T-cell (primary cell): ENCODE measurements around the gene POLR3B. TPM values are rescaled to one million over a fixed set of nuclear protein-coding genes. Genes with fewer than 3 reads are reported as not detected.
"Not testable (repeated sequence)": the region's sequence is repeated elsewhere in the genome, so short reads cannot be mapped to it uniquely, and the experiment has no call there.

Experiments used
- ATAC-seq, 4 experiments: fragments of 200-7000 bp in 3 of 4; fragments of 150-1000 bp in 1 of 4; cut with Tn5 transposase; replicated peaks in 1 of 4; 1 replicate in 3 of 4; 2 replicates in 1 of 4; pipeline ENCODE4 v1.10.0; 2021; ENCODE audit warnings: moderate library complexity in 3 of 4, mild to moderate bottlenecking in 2 of 4, moderate number of reproducible peaks in 1 of 4
- CTCF ChIA-PET, 2 donors: fragments of 300-600 bp; sonication (Branson Sonifier 250); formaldehyde crosslinking; loops; one replicate each; lab custom pipeline; 2022; ENCODE audit warnings: antibody characterized with exemption in 2 of 2; lab: Charles Lee
- POLR2A ChIA-PET, 2 donors: fragments of 300-600 bp; sonication (Branson Sonifier 250); formaldehyde crosslinking; loops; one replicate each; lab custom pipeline; 2022; ENCODE audit warnings: antibody characterized with exemption in 2 of 2; lab: Charles Lee
- DNase-seq, 35 experiments: peaks; one replicate each; pipeline versions ENCODE4 v3.0.0 to v3.0.0-alpha.2; 2013 to 2023
- H3K27ac ChIP-seq: one replicate; pipeline ENCODE4 v1.5.1; 2013; ENCODE audit warnings: low read length
- H3K27me3 ChIP-seq, 2 experiments: replicated peaks in 1 of 2; 1 replicate in 1 of 2; 2 replicates in 1 of 2; pipeline versions ENCODE4 v1.6.1 to v1.7.0; 2013; ENCODE audit warnings: low read length in 1 of 2, mixed read lengths in 1 of 2; ENCODE audit not compliant: control insufficient read depth in 2 of 2, insufficient read depth in 2 of 2; ENCODE audit errors: extremely low read depth in 1 of 2
- H3K36me3 ChIP-seq, 2 donors: 1 replicate in 1 of 2; 2 replicates in 1 of 2; pipeline versions ENCODE4 v1.6.1 to v1.7.0; 2013; ENCODE audit warnings: low read length in 1 of 2; ENCODE audit not compliant: control insufficient read depth in 2 of 2, insufficient read depth in 1 of 2; ENCODE audit errors: extremely low read depth in 1 of 2
- H3K4me1 ChIP-seq, 2 experiments: 1 replicate in 1 of 2; 2 replicates in 1 of 2; pipeline versions ENCODE4 v1.6.1 to v1.7.0; 2013; ENCODE audit warnings: low read length in 2 of 2, mixed read lengths in 1 of 2; ENCODE audit not compliant: insufficient read depth in 2 of 2, control insufficient read depth in 1 of 2; ENCODE audit errors: extremely low read depth in 1 of 2
- H3K4me3 ChIP-seq, 2 donors: 1 replicate in 1 of 2; 2 replicates in 1 of 2; pipeline versions ENCODE4 v1.5.1 to v1.7.0; 2013; ENCODE audit warnings: mild to moderate bottlenecking in 2 of 2, low read length in 1 of 2, moderate library complexity in 1 of 2; ENCODE audit not compliant: control insufficient read depth in 1 of 2; ENCODE audit errors: extremely low read depth in 1 of 2
- H3K9me3 ChIP-seq: 2 replicates; pipeline ENCODE4 v1.7.0; 2013
- H3K27ac Mint-ChIP-seq, 2 donors: one replicate each; pipeline ENCODE4 v1.8.0; 2020 to 2021; ENCODE audit warnings: mild to moderate bottlenecking in 2 of 2, mixed read lengths in 2 of 2
- H3K27me3 Mint-ChIP-seq, 2 donors: one replicate each; pipeline ENCODE4 v1.8.0; 2021 to 2022; ENCODE audit warnings: mixed read lengths in 2 of 2
- H3K36me3 Mint-ChIP-seq: one replicate; pipeline ENCODE4 v1.8.0; 2021; ENCODE audit warnings: mixed read lengths
- H3K4me1 Mint-ChIP-seq, 3 donors: one replicate each; pipeline ENCODE4 v1.8.0; 2020 to 2022; ENCODE audit warnings: mixed read lengths in 3 of 3, mild to moderate bottlenecking in 1 of 3
- H3K4me3 Mint-ChIP-seq, 3 donors: one replicate each; pipeline ENCODE4 v1.8.0; 2020 to 2022; ENCODE audit warnings: mild to moderate bottlenecking in 3 of 3, mixed read lengths in 3 of 3, moderate library complexity in 3 of 3
- H3K9me3 Mint-ChIP-seq, 3 donors: one replicate each; pipeline ENCODE4 v1.8.0; 2020 to 2022; ENCODE audit warnings: mixed read lengths in 3 of 3
- WGBS: methylation state at CpG from one replicate; pipeline ENCODE4 v1.1.5; 2013; ENCODE audit warnings: missing lambda C conversion rate; ENCODE audit not compliant: insufficient coverage; 5-methylcytosine and 5-hydroxymethylcytosine counted together
- total RNA-seq, 35 experiments: library from RNA in 6 of 35; stranded (reverse) in 6 of 35; fragments of 120-200 nt in 1 of 35; gene quantifications; one replicate each; pipeline versions ENCODE4 v1.2.1 to v1.2.4 and lab custom pipeline; 2013 to 2026

The POLR3B gene
- total RNA-seq, 5 donors from 2014 or later (not counting 1 experiment from before 2014, with no cell fraction given) = 6.3 to 8.4 (median 7.0) TPM

DNA sequence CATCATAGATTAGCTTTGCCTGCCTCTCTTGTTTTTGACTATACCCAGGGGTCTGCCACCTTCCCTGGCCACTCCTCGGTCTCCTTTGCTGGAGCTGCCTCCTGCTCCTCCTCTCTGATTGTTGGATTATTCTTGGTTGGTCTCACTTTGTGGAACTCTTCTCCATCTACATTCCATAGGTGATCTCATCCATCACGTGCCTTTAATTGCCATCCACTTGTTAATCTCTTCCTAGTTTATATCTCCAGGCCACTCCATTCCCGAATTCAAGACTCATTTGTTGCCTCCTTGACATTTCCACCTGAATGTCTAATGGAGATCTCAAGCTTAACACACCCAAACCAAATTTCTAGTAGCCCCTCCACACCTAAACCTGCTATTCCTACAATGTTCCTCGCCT is 5.4 kb downstream of the POLR3B start:
- DNase-seq (no peak), ATAC-seq (no peak)
- WGBS = 96% methylated on average over 2 of the region's 4 CpGs
- H3K27ac Mint-ChIP-seq = no peak overlapping the region
- no peaks in the 10 kb centered on the region for H3K27me3 Mint-ChIP-seq
- H3K27ac ChIP-seq = no peak overlapping the region
- H3K27me3 ChIP-seq = no peaks in the 10 kb centered on the region
- H3K4me1 ChIP-seq = peaks cover 5 to 9% of the 10 kb centered on the region in 2 experiments
- no peak overlapping the region for H3K4me3 Mint-ChIP-seq
- H3K36me3 ChIP-seq = peaks cover 0 to 12% of the 10 kb centered on the region in 2 donors
- CTCF ChIA-PET = no interaction called here
- H3K4me1 Mint-ChIP-seq = peaks cover 9 to 10% (median 9%) of the 10 kb centered on the region in 3 donors
- POLR2A ChIA-PET = interaction anchor here (0.5 to 1.1 kb wide), 2 partner anchors 15 to 749 kb away, joined by 3 to 4 read pairs; no protein-coding TSS in a partner anchor
- H3K36me3 Mint-ChIP-seq = peaks cover 9% of the 10 kb centered on the region
- no peaks in the 10 kb centered on the region for H3K9me3 ChIP-seq
- no peaks in the 10 kb centered on the region for H3K9me3 Mint-ChIP-seq
- no peak overlapping the region for H3K4me3 ChIP-seq

GRCh38 chr12:106364261-106364660 is 6.7 kb downstream of the POLR3B start:
- no peak overlapping the region for H3K4me3 Mint-ChIP-seq
- Histone ChIP-seq H3K4me3 (no peak overlapping the region), H3K27ac (no peak overlapping the region), H3K36me3 (peaks cover 0 to 15% of the 10 kb centered on the region in 2 donors), H3K27me3 (no peaks in the 10 kb centered on the region), H3K9me3 (no peaks in the 10 kb centered on the region), H3K4me1 (no peaks in the 10 kb centered on the region)
- H3K9me3 Mint-ChIP-seq = no peaks in the 10 kb centered on the region
- peaks cover 15% of the 10 kb centered on the region for H3K36me3 Mint-ChIP-seq
- ATAC-seq (no peak), DNase-seq (no peak)
- H3K4me1 Mint-ChIP-seq = no peaks in the 10 kb centered on the region
- no peak overlapping the region for H3K27ac Mint-ChIP-seq
- no peaks in the 10 kb centered on the region for H3K27me3 Mint-ChIP-seq
- POLR2A ChIA-PET = interaction anchor here in 1 of 2 donors (0.6 kb wide), 1 partner anchor 592 kb away, joined by 3 read pairs; the partner anchor contains the start of gene TMEM263
- CTCF ChIA-PET = interaction anchor here in 1 of 2 donors (0.6 kb wide), 1 partner anchor 736 kb away, joined by 4 read pairs; no protein-coding TSS in a partner anchor
- 92% methylated on average over 3 of the region's 4 CpGs for WGBS

DNA sequence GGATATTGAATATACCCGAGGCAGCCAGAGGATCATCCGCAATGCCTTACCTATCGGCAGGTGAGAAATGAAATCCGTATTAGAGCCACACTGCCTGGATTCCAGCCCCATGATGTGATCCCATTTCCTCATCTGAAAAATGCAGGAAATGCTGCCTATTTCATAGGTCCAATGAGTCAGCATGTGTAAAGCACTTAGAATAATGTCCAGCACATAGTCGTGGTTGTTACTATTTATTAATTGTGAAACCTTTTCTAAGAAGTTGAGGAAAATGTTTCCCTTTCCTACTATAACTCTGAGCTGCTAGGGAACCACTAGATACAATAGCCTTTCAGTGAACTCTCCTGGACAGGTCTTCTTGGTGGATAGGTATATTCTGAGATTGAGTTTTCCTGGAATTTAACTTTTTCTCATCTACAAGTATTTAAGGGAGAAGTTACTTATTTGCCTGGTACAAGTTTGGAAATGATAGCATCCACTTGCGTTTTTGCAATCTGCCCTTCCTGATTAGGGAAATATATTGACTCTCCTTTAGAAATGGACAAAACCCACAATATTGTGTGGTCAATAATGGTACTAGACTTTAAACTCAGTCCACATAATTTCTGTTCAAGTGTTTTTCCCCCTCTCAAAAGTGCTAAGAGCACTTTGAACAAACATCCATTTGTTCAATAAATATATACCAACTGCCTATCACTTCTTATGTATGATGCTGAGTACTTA is 12.2 kb downstream of the POLR3B start:
- H3K9me3 Mint-ChIP-seq = peaks cover 0 to 5% (median 2%) of the 10 kb centered on the region in 3 donors
- H3K9me3 ChIP-seq = no peaks in the 10 kb centered on the region
- no peak overlapping the region for H3K4me3 Mint-ChIP-seq
- POLR2A ChIA-PET = no interaction called here
- no peaks in the 10 kb centered on the region for H3K27me3 ChIP-seq
- ATAC-seq (no peak), DNase-seq (no peak)
- H3K4me3 ChIP-seq = no peak overlapping the region
- peaks cover 0 to 19% of the 10 kb centered on the region in 2 donors for H3K36me3 ChIP-seq
- H3K27ac ChIP-seq = no peak overlapping the region
- H3K36me3 Mint-ChIP-seq = peaks cover 44% of the 10 kb centered on the region
- H3K27ac Mint-ChIP-seq = no peak overlapping the region
- no peaks in the 10 kb centered on the region for H3K4me1 Mint-ChIP-seq
- 100% methylated on average over 3 of the region's 6 CpGs for WGBS
- CTCF ChIA-PET = no interaction called here
- H3K27me3 Mint-ChIP-seq = no peaks in the 10 kb centered on the region
- H3K4me1 ChIP-seq = no peaks in the 10 kb centered on the region

DNA sequence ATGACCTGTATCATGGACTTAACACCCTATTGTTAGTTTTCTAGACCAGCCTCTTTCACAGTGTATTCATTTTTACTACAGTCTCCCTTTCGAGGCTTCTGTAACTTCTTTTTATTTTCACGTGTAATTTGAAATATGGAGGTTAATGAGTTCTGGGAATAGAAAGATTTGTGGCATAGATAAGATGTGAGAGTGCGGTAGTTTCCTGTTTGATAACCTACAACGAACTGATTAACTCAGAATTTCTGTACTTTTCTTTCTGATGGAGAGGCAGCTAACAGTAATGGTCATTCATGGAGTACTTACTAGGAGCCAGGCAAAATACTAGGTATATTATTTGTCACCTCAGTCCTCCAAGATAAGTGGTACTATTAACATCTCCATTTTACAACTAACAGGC is 21.2 kb downstream of the POLR3B start:
- POLR2A ChIA-PET = interaction anchor here in 1 of 2 donors (0.7 to 1.0 kb wide), 2 partner anchors 125 to 465 kb away, joined by 3 read pairs; no protein-coding TSS in a partner anchor
- H3K4me1 ChIP-seq = peaks cover 0 to 2% of the 10 kb centered on the region in 2 experiments
- no CpG with 5 or more reads among the region's 4 CpGs for WGBS
- H3K4me1 Mint-ChIP-seq = peaks cover 10 to 17% (median 14%) of the 10 kb centered on the region in 3 donors
- ATAC-seq (no peak), DNase-seq (no peak)
- H3K9me3 ChIP-seq = no peaks in the 10 kb centered on the region
- no peaks in the 10 kb centered on the region for H3K27me3 ChIP-seq
- H3K27me3 Mint-ChIP-seq = no peaks in the 10 kb centered on the region
- peaks cover 0 to 7% (median 2%) of the 10 kb centered on the region in 3 donors for H3K9me3 Mint-ChIP-seq
- H3K36me3 Mint-ChIP-seq = peaks cover 65% of the 10 kb centered on the region
- peak overlapping the region; percentile 2 to 60 for H3K27ac Mint-ChIP-seq
- no peak overlapping the region for H3K4me3 ChIP-seq
- CTCF ChIA-PET = interaction anchor here (0.6 to 1.9 kb wide), 6 partner anchors 9 to 726 kb away, joined by 3 to 11 read pairs (median 3); partner anchors contain the start of gene POLR3B (in 1 of the 2)
- H3K4me3 Mint-ChIP-seq = peak overlapping the region in 1 of 3 donors; percentile 15
- H3K36me3 ChIP-seq = peaks cover 3 to 24% of the 10 kb centered on the region in 2 donors
- no peak overlapping the region for H3K27ac ChIP-seq

DNA sequence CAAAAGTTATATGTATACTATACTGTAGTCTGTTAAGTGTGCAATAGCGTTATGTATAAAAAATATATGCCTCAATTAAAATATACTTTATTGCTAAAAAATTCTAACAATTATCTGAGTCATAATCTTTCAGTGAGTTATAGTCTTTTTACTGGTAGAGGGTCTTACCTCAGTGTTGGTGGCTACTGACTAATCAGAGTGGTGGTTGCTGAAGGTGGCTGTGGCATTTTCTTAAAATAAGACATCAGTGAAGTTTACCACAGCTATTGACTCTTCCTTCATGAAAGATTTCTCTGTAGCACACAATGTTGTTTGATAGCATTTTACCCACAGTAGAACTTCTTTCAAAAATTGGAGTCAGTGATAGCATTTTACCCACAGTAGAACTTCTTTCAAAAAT is 23.4 kb downstream of the POLR3B start:
- no peaks in the 10 kb centered on the region for H3K27me3 ChIP-seq
- peaks cover 3 to 20% of the 10 kb centered on the region in 2 donors for H3K36me3 ChIP-seq
- H3K9me3 ChIP-seq = no peaks in the 10 kb centered on the region
- no peak overlapping the region for H3K4me3 ChIP-seq
- Mint-ChIP-seq H3K4me3 (no peak overlapping the region), H3K27ac (no peak overlapping the region), H3K9me3 (peaks cover 0 to 7% (median 0%) of the 10 kb centered on the region in 3 donors), H3K4me1 (peaks cover 10 to 17% (median 14%) of the 10 kb centered on the region in 3 donors), H3K36me3 (peaks cover 50% of the 10 kb centered on the region), H3K27me3 (no peaks in the 10 kb centered on the region)
- no peak overlapping the region for H3K27ac ChIP-seq
- CTCF ChIA-PET = interaction anchor here in 1 of 2 donors (0.6 kb wide), 1 partner anchor 848 kb away, joined by 4 read pairs; no protein-coding TSS in a partner anchor
- POLR2A ChIA-PET = no interaction called here
- ATAC-seq (no peak), DNase-seq (no peak)
- H3K4me1 ChIP-seq = peaks cover 0 to 2% of the 10 kb centered on the region in 2 experiments
- no CpG with 5 or more reads among the region's 1 CpG for WGBS

- ATAC-seq, H3K27me3 Mint-ChIP-seq, H3K4me1 ChIP-seq, H3K27ac Mint-ChIP-seq, H3K9me3 ChIP-seq, H3K27me3 ChIP-seq, H3K27ac ChIP-seq, POLR2A ChIA-PET, DNase-seq, H3K9me3 Mint-ChIP-seq, H3K4me3 Mint-ChIP-seq, H3K4me3 ChIP-seq: not testable (repeated sequence)
- Mint-ChIP-seq H3K36me3 (peaks cover 42% of the 10 kb centered on the region), H3K4me1 (peaks cover 10 to 17% (median 14%) of the 10 kb centered on the region in 3 donors)
- CTCF ChIA-PET = interaction anchor here in 1 of 2 donors (0.5 to 1.0 kb wide), 2 partner anchors 537 to 747 kb away, joined by 3 to 5 read pairs; no protein-coding TSS in a partner anchor
- WGBS = no CpG with 5 or more reads among the region's 4 CpGs
- H3K36me3 ChIP-seq = peaks cover 3 to 16% of the 10 kb centered on the region in 2 donors
These were observed 24.3 kb downstream of the POLR3B start for GRCh38 chr12:106381866-106382265.
